Measurements from ENCODE around the gene PUDP.

The PUDP gene

GRCh38 chrX:7074148-7074907 lies 73.6 kb downstream of the PUDP start:
- Histone ChIP-seq H3K9ac (no peak overlapping the region), H3K4me1 (ENCODE audit: low read depth, poor library complexity, severe bottlenecking) (no peaks in the 10 kb centered on the region), H3K27ac (no peak overlapping the region), H3K79me2 (ENCODE audit: insufficient read depth, low read depth) (no peaks in the 10 kb centered on the region; the same call in 1 of the 2 replicates), H3K27me3 (ENCODE audit: insufficient read depth, low read depth) (no peaks in the 10 kb centered on the region), H4K20me1 (ENCODE audit: insufficient read depth) (no peaks in the 10 kb centered on the region), H2AFZ (ENCODE audit: low read depth) (no peak overlapping the region), H3K36me3 (ENCODE audit: insufficient read depth) (no peaks in the 10 kb centered on the region), H3K4me3 (IDR thresholded peaks at IDR 0.05; ENCODE audit: insufficient read depth, low read depth, low read length) (no peak overlapping the region), H3K4me2 (no peak overlapping the region)
- TF ChIP-seq, protein P1, sequence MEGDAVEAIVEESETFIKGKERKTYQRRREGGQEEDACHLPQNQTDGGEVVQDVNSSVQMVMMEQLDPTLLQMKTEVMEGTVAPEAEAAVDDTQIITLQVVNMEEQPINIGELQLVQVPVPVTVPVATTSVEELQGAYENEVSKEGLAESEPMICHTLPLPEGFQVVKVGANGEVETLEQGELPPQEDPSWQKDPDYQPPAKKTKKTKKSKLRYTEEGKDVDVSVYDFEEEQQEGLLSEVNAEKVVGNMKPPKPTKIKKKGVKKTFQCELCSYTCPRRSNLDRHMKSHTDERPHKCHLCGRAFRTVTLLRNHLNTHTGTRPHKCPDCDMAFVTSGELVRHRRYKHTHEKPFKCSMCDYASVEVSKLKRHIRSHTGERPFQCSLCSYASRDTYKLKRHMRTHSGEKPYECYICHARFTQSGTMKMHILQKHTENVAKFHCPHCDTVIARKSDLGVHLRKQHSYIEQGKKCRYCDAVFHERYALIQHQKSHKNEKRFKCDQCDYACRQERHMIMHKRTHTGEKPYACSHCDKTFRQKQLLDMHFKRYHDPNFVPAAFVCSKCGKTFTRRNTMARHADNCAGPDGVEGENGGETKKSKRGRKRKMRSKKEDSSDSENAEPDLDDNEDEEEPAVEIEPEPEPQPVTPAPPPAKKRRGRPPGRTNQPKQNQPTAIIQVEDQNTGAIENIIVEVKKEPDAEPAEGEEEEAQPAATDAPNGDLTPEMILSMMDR (conservative IDR thresholded peaks at IDR 0.05; ENCODE audit: low read depth, low read length): no peak

DNA sequence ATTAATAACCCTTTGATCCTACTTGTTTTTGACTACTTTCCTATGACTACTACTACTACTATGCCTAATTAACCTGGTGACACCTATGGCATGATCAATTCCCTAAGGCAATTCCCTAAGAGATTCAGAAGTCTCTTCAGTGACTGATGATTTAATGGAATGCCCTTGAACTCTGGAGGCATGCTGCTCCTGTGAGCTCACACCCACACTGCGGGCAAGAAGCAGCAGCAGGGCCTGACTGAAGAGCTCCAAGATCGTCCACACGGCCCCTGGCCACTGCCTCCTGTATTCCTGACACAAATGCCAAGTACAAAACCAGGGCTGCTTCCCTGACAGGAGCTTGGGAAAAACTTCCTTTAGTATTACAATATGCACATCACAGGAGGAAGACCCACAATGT lies 74.6 kb downstream of the PUDP start:
- Histone ChIP-seq H3K36me3 (ENCODE audit: insufficient read depth) (no peaks in the 10 kb centered on the region), H3K4me1 (ENCODE audit: low read depth, poor library complexity, severe bottlenecking) (no peaks in the 10 kb centered on the region), H3K9ac (no peak overlapping the region), H3K27ac (no peak overlapping the region), H4K20me1 (ENCODE audit: insufficient read depth) (no peaks in the 10 kb centered on the region), H2AFZ (ENCODE audit: low read depth) (no peak overlapping the region), H3K27me3 (ENCODE audit: insufficient read depth, low read depth) (no peaks in the 10 kb centered on the region), H3K4me3 (IDR thresholded peaks at IDR 0.05; ENCODE audit: insufficient read depth, low read depth, low read length) (no peak overlapping the region), H3K79me2 (ENCODE audit: insufficient read depth, low read depth) (no peaks in the 10 kb centered on the region), H3K4me2 (no peak overlapping the region)
- TF ChIP-seq, protein P1 (conservative IDR thresholded peaks at IDR 0.05; ENCODE audit: low read depth, low read length): no peak

GRCh38 chrX:7072856-7073255 lies 75.1 kb downstream of the PUDP start:
- TF ChIP-seq, protein P1 (conservative IDR thresholded peaks at IDR 0.05; ENCODE audit: low read depth, low read length): no peak
- Histone ChIP-seq H3K4me3 (IDR thresholded peaks at IDR 0.05; ENCODE audit: insufficient read depth, low read depth, low read length) (no peak overlapping the region), H4K20me1 (ENCODE audit: insufficient read depth) (no peaks in the 10 kb centered on the region), H3K79me2 (ENCODE audit: insufficient read depth, low read depth) (no peaks in the 10 kb centered on the region), H3K9ac (no peak overlapping the region), H3K4me2 (no peak overlapping the region), H3K4me1 (ENCODE audit: low read depth, poor library complexity, severe bottlenecking) (no peaks in the 10 kb centered on the region), H2AFZ (ENCODE audit: low read depth) (no peak overlapping the region), H3K27ac (no peak overlapping the region), H3K36me3 (ENCODE audit: insufficient read depth) (no peaks in the 10 kb centered on the region), H3K27me3 (ENCODE audit: insufficient read depth, low read depth) (no peaks in the 10 kb centered on the region)

GRCh38 chrX:7071390-7071789 lies 76.6 kb downstream of the PUDP start:
- Histone ChIP-seq H3K4me1 (ENCODE audit: low read depth, poor library complexity, severe bottlenecking) (no peaks in the 10 kb centered on the region), H3K9ac (no peak overlapping the region), H3K27me3 (ENCODE audit: insufficient read depth, low read depth) (no peaks in the 10 kb centered on the region), H3K27ac (no peak overlapping the region), H3K79me2 (ENCODE audit: insufficient read depth, low read depth) (no peaks in the 10 kb centered on the region), H4K20me1 (ENCODE audit: insufficient read depth) (no peaks in the 10 kb centered on the region), H3K4me2 (no peak overlapping the region), H3K36me3 (ENCODE audit: insufficient read depth) (no peaks in the 10 kb centered on the region), H3K4me3 (IDR thresholded peaks at IDR 0.05; ENCODE audit: insufficient read depth, low read depth, low read length) (no peak overlapping the region), H2AFZ (ENCODE audit: low read depth) (no peak overlapping the region)
- TF ChIP-seq, protein P1 (conservative IDR thresholded peaks at IDR 0.05; ENCODE audit: low read depth, low read length): no peak

All from KMS-11 (cell line).